GM19240 (cell line): ENCODE data around the gene NEK4.

ENCODE experiments used
- DNase-seq: peaks from one replicate; pipeline ENCODE4 v3.0.0; 2011; ENCODE audit warnings: low spot score; ENCODE audit not compliant: insufficient read length

NEK4 gene

GRCh38 chr3:52770496-52771333, at the start of gene NEK4:
TSS of gene NEK4 (minus strand) at chr3:52770940. CDS start at chr3:52770746, 194 bp downstream.
- DNase-seq = peak; percentile 94

GRCh38 chr3:52819936-52820335, 49.2 kb upstream of the NEK4 start:
- DNase-seq = no peak

DNA sequence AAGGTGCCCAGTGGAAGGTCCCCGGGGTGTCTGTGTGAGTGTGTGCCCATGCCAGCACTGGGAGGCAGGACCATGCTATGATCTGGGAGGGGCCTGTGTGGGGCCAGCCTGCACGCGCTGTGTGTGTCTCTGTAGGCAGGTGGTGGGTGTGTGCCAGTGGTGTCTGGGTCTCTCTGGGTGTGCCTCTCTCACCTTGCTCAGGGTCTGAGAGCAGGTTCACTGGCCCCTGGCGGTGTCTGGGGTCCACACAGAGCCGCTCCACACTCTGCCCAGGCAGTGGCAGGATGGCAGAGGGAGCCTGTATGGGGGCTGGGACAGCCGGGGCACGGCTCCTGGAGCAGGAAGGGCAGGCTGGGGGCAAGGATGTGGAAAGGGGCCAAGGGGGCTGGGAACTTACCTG, 47.1 kb upstream of the NEK4 start:
- no peak for DNase-seq

DNA sequence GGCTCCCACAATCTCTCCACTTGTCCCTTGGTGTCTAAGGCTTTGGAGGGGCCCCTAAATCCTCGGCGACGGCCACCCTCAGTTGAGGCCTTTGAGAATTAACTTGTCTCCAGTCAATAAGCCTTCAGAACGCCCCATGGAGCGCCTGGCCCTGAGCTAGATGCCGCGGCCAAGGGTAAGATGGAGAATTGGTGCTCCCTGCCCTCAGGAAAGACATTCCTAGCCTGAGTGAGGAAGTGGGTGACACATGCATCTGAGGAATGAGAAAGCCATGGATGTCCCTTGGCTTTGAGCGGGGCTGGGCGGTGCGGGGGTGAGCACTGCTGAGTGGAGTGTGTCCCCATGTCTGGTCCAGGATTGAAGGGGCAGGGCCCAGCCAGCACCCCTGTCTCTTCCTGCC, 46.5 kb upstream of the NEK4 start:
- DNase-seq = no peak

GRCh38 chr3:52816654-52817053, 45.9 kb upstream of the NEK4 start:
- DNase-seq = no peak

GRCh38 chr3:52816199-52816598, 45.5 kb upstream of the NEK4 start:
- no peak for DNase-seq

GRCh38 chr3:52813810-52814209, 43.1 kb upstream of the NEK4 start:
- DNase-seq = no peak

DNA sequence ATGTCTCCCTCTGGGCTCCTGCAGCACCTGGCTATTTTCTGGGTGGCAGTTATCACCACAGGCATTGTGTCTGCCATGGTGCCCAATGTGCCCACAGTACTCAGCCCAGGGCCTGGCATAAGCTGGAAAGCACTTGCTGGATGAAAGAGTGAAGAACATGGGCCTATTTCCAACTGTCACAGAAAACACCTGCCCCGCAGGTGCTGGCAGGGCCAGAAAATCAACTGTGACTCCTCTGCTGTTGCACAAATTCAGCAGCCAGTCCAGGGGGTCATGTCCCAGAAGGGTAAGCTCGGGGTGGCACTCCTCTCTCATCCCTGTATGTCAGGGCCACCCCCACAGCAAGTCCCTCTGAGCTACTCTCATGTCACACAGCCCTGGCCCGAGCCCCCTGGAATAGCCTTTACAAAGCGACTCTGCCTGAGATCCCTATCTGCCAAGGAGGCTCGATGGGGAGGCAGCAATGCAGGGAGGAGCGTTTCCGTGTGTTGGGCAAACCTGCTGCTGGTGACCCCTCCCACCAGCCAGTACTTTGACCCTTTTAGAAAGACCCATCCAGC, 40.8 kb upstream of the NEK4 start:
- DNase-seq = no peak

- DNase-seq = no peak
Measured at GRCh38 chr3:52810923-52811322, 40.2 kb upstream of the NEK4 start.

DNA sequence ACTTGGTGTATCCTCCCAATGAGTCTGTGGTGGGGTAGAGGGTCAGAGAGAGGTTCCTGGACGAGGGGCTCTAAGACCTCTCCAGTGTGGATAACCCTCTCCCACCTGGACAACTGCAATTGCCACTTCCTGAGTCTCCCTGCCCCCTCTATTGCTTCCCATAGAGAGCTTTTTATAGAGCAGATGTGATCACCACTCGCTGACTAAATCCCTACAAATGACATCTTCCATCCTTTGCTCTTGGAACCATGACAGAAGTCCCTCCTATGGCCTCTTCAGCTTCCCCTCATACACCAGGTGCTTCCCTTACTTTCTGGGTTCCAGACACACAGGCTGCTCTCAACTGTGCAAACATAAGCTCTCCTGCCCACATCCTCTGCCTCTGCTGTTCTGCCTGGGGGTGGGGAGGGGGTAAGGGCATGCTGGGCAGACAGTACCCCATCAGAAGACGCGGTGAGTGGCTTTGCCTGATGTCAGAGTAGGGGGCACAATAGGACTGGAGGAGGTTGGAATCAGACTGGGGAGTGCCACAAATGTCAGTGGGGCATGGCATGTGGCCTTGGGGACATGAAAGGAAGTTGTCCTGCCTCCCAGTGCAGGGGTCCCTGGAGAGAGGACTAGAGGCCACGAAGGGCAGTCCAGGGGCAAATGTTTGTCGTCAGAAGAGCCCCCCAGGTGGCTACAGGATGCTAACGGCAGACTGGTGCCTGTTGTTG, 39.1 kb upstream of the NEK4 start:
- DNase-seq = no peak

GRCh38 chr3:52809149-52809548, 38.4 kb upstream of the NEK4 start:
- no peak for DNase-seq

- no peak for DNase-seq
Measured at GRCh38 chr3:52805270-52806039, 34.7 kb upstream of the NEK4 start.

DNA sequence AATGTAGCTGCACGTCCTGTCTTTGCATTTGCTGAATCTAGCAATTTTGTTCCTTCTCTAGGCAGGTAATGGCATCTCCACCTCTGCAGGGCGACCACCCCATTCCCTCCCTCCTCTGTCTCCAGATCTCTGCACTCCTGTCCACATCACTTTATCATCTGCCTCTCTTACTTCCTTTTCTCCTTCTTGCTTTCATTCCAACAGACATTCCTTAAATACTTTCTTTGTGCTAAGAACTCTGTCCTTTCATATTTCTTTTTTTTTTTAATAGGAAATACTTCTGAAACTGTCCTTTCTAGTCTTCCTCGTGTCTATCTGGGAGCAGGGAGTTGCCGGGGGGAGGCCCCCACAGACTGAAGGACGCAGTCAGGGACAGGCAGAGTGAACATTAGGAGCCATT, 31.1 kb upstream of the NEK4 start:
- no peak for DNase-seq

DNA sequence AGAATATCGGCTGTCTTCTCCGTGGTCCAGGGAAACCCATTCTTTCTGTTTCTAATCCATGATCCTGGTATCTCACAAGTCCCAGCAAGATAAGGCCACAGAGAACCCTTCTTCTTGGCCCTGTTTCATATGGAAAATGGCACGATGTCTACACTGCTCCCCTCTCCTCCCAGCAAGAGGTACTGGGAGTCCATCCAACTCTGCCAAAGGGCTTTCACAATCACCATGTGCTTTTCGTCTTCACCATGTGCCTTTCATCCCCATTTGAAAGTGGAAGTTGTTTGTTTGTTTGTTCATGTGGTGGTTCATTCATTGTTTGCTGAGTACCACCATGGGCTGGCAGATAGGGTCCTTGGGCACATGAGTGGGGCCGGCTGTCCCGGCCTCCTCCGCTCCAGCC, 29.3 kb upstream of the NEK4 start:
- no peak for DNase-seq

DNA sequence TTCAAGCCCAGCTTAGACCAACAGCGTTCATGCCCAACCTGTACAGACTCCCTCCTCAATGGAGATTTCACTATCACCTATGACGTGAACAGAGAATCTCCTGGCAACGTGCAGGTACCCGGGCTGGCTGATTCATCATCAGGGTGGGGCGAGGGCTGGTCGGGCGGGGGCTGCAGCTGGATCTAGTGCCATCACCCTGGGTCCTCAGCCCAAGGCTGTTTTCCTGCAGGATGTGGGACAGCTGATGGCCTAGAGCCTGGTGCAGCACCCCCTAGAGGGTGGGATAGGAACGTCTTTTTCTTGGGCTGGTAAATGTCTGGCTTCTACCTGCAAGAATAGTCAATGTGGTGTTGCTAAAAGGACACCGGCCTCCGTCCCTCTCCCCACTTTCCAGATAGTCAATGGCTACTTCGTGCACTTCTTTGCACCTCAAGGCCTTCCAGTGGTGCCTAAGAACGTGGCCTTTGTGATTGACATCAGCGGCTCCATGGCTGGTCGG, 28.3 kb upstream of the NEK4 start:
- peak; percentile 50 for DNase-seq

DNA sequence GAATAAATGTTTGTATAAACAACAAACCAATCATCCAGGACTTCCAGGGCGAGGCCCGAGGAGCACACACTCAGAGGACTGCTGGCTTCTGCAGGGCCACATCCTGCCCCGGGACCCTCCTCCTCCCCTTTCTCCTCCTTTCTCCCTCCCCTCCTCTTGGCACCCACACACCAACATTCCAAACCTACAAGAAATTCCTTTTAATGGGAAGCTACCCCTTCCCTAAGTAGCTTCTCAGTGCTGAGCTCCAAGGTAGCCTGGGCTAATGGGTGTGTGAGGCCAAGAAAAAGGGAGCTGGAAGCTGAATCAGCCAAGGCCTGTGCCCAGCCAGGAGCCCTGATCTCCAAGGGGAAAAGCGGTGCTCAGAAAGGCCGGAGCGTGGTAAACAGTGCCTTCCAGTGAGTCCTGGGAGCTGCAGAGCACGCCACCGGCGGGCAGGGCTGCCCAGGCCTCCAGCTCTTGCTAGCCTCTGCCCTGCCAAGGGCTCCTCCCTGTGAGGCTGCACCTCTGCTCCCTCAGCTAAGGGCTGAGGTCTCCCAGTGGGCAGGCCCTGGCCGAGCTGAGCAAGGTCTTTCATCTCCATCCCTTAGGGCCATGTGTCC, 27.7 kb upstream of the NEK4 start:
- DNase-seq = no peak

DNA sequence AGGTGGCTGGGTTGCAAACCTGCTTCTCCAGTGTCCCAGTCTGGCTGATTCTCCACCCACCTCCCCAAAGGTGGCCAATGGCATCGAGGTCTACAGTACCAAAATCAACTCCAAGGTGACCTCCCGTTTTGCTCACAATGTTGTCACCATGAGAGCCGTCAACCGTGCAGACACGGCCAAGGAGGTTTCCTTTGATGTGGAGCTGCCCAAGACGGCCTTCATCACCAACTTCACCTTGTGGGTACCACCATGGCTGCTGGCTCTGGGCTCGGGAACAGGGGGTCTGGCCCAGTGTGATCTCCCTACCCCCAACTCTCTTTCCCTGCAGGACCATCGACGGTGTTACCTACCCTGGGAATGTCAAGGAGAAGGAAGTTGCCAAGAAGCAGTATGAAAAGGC, 25.7 kb upstream of the NEK4 start:
- DNase-seq = no peak

- no peak for DNase-seq
Measured at GRCh38 chr3:52795298-52795900, 24.7 kb upstream of the NEK4 start.

- DNase-seq = no peak
Measured at GRCh38 chr3:52794612-52795099, 23.9 kb upstream of the NEK4 start, which contains the start of gene ITIH3. TSS of gene ITIH3 (plus strand) at chr3:52794796. CDS start at chr3:52794804, 8 bp downstream.
